ENCODE measurements around the gene DNMT3A. TPM values are rescaled to one million over a fixed set of nuclear protein-coding genes. Genes with fewer than 3 reads are reported as not detected.

The DNMT3A gene
- total RNA-seq, 1 donor from 2014 or later: 21.1 TPM

DNA sequence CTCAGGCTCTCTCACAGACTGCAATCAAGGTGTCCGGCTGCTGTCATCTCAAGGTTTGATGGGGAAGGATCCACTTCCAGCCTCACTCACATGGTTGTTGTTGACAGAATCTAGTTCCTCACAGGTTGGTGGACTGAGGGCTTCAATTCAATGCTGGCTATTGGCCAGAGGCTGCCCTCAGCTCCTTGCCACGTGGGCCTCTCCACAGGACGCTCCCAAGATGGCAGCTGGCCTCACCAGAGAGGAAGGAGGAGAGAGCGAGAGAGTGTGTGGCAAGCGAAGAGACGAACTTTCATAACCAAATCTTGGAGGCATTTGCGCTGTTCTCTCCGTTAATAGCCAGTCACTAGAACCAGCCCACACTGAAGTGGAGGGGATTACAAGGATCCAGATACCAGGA is 13.5 kb upstream of the DNMT3A start:
- intact Hi-C loops (cut with micrococcal nuclease): no loop called here
- ATAC-seq: no peak
- no peak for DNase-seq

DNA sequence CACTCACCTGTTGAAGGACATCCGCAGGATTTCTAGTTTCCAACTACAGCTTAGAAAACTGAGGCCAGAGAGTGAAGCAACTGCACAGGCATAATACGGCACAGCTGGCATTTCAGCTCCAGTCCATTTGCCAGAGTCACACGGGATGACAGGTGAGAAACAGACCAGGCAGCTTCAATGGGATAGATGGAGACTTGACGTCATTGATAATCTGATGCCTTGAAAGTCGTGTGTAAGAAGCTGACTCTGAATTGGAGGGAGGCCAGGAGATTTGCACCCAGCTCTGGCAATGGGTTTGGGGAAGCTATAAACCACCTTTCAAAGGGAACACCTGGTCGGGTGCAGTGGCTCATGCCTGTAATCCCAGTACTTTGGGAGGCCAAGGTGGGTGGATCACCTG is 12.4 kb upstream of the DNMT3A start:
- no peak for DNase-seq
- intact Hi-C loops (cut with micrococcal nuclease): no loop called here
- no peak for ATAC-seq

GRCh38 chr2:25349397-25349796 is 7.7 kb upstream of the DNMT3A start:
- intact Hi-C loops (cut with micrococcal nuclease): no loop called here
- DNase-seq (no peak), ATAC-seq (no peak)

DNA sequence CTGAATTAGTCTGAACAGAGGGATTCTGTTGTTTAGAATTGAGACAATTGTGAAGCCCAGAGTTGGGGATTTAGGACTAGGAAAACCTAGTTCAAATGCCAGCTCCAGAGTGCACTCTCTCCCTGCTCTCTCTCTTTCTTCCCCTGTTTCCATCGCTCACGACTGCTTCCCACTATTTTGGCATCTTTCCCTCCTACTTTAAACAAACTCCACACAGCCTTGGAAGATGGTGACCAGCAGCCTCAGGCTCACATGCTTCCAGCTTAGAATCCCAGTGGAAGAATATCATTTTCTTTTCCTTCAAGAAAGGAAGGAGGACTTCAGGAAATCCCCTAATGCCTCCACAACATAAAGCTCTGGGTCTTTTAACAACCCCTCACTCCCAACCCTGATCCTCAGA is 6.1 kb upstream of the DNMT3A start:
- ATAC-seq (no peak), DNase-seq (no peak)
- intact Hi-C loops (cut with micrococcal nuclease): no loop called here

- intact Hi-C loops (cut with micrococcal nuclease): no loop called here
- ATAC-seq (no peak), DNase-seq (no peak)
Measured at GRCh38 chr2:25347205-25347815, 5.6 kb upstream of the DNMT3A start.

DNA sequence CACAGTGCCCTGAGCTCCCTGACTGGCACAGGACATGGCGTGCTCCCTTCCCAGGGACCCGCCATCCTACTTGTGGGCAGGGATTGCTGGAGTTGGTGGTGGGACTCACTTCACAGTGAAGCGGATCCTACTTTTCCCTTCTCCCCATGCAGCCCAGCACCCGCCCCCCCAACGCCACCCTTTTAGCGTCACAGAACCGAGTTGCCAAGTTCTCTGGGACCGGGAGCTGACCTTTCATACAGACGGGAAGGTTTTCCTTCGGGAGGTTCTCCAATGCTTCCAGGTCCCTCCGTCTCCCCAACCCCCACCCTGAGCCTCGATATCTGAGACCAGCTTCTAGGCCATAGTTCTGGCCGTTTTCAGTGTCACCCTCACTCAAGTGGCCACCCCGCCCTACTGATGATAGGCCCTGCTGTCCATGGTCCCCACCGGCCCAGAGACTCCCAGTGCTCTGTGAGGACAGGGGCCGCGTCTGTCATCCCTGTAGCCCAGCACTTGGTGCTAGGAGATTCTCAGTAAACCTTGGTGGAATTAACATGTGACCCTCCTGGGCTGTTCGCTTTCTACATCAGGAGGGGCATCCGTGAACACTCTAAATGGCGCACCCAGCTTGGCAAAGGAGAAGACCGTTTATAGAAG is 1.6 kb upstream of the DNMT3A start:
- no peak for ATAC-seq
- intact Hi-C loops (cut with micrococcal nuclease): loop anchor here (5.0 kb wide), 1 partner anchor 34 kb away; no protein-coding TSS in a partner anchor
- DNase-seq: no peak

DNA sequence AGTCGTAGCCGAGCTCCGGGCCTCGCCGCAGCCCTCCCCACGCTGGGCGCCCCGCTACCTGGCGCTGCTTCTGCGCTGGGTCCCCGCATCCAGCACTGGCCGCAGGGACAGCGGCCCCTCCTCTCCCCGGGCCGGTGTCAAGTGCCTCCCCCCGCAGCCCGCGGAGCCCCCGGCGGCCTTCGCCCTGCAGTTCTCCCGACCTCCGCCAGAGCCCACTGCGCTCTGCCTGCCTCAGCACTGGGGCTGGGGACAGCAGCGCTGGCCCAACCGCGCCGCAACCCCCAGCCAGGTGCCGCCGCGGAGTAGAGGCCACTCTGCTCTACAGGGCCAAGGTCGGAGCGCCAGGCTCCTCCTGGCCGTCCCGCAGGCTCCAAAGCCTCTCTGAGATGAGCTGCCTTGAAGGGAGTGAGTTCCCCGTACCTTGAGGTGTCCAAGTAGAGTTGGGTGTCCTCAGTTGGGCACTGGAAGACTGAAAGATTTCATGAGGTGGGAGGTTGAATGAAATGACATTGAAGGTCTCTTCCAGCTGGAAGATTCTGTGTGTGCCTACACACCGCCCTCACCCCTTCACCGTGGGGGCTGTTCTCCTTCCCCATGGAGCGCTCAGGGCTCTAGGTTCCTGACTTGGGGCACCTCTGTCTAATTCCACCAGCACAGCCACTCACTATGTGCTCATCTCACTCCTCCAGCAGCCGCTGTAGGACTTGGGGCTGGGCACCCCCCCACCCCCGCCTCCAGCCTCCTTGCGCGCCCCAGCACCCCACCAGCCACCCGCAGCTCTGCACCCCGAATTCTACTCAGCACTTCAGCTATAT is 854 bp upstream of the DNMT3A start:
- ATAC-seq (peak; percentile 85), DNase-seq (peak; percentile 90)
- intact Hi-C loops (cut with micrococcal nuclease): loop anchor here (5.0 kb wide), 1 partner anchor 35 kb away; no protein-coding TSS in a partner anchor

DNA sequence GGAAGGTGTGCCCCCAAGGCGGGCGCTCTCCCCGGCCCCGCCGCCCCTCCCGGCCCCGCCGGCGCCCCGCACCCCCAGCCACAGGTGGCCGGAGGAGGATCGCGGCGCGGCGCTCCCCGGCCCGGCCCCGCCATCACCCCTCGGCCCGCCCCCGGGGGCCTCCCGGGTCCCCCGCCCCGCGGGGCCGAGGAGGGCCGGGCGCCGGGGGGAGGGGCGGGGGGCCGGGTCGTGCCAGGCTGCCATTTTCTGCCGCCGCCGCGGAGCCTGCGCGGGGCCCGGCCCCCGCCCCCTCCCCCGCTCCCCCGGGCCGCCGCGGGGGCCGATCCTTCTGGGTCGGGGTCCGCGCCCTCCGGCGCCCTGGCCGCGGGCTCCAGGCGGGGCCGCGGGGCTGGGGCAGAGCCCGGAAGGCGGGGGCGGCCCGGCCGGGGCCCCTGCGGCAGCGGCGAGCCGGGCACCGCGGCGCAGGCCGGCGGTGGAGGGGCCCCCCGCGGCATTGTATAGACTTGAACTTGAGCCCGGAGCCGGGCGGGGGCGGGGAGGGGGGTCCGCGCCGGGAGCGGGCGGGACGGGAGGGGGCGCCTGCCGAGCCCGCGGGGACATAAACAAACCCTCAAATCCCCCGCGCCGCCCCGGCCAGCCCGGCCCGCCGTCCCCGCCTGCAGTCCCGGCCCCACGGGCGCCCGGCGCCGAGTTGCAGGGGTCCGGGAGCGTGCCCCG is 556 bp downstream of the DNMT3A start:
- intact Hi-C loops (cut with micrococcal nuclease): loop anchor here (5.0 kb wide), 1 partner anchor 36 kb away; no protein-coding TSS in a partner anchor
- peak; percentile 67 for DNase-seq

GRCh38 chr2:25340181-25340921 is 1.4 kb downstream of the DNMT3A start:
- peak; percentile 15 for ATAC-seq
- peak; percentile 73 for DNase-seq
- intact Hi-C loops (cut with micrococcal nuclease): loop anchor here (5.0 kb wide), 1 partner anchor 37 kb away; no protein-coding TSS in a partner anchor

More for the DNA sequence above, 556 bp downstream of the DNMT3A start:
- ATAC-seq: no peak

DNA sequence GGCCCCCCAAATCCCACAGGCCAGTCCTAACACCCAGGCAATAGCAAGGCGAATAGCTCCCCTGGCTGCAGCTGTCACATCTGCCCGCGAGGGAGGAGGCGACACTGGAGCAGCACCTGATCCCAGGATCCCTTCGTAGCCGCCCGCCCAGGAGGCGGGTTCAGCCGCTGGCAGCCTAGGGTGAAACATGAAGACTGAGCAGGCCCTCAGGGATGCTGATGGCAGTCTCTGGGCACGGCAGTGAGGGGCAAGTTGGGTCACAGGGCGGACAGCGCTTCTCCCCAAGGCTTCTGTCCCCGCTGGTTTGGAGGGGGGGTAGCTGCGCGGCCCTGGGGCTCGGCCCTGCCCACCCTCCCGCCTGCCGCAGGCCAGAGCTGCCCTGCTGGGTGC is 1.9 kb downstream of the DNMT3A start:
- DNase-seq: peak; percentile 63
- peak; percentile 44 for ATAC-seq
- intact Hi-C loops (cut with micrococcal nuclease): loop anchor here (5.0 kb wide), 1 partner anchor 38 kb away; no protein-coding TSS in a partner anchor

DNA sequence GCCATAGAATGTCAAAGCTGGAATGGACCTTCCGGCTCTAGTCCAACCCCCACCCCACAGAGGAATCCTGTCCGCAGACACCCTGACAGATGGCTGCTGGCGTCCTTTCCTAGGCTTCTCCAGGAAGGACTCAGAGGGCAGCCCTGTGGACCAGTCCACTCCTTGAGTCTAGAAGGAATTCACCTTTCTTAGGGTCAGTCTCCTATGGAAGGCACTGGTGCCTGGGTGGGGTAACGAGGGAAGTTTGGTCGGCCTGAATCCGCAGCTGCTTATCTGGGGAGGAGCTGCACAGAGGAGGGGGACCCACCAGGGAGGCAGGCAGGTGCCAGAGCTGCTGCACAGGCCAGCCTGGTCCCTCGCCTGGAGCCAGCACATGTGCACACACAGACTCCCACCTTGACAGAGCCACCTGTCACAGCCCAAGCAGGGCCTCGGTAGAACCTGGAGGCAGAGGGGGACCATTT is 2.5 kb downstream of the DNMT3A start:
- ATAC-seq: peak; percentile 24
- peak; percentile 60 for DNase-seq
- intact Hi-C loops (cut with micrococcal nuclease): no loop called here

GRCh38 chr2:25338401-25338800 is 3.3 kb downstream of the DNMT3A start:
- intact Hi-C loops (cut with micrococcal nuclease): no loop called here
- DNase-seq: no peak

DNA sequence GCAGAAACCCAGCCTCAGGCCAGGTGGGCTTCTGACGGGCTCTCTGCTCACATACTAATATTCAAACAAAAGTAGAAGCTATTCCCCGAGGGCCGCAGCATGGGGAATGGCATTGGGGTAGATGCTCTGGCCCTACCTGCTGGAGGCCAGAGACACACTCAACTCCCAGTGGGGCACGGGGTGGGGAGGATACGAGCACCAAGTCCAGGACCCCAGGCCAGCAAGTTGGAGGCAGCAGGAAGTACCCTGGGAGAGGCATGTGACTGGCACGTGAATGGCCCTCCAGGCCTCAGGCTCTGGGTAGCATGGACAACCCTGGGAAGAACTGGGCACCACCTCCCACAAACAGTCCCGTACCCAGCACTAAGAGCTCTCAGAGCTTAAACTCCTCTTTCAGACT is 3.8 kb downstream of the DNMT3A start:
- intact Hi-C loops (cut with micrococcal nuclease): no loop called here
- no peak for ATAC-seq

More at GRCh38 chr2:25338401-25338800, 3.3 kb downstream of the DNMT3A start:
- ATAC-seq: no peak

GRCh38 chr2:25337276-25337675 is 4.4 kb downstream of the DNMT3A start:
- DNase-seq (no peak), ATAC-seq (no peak)
- intact Hi-C loops (cut with micrococcal nuclease): no loop called here

More for the DNA sequence above, 3.8 kb downstream of the DNMT3A start:
- DNase-seq: no peak

GRCh38 chr2:25336383-25336841 is 5.3 kb downstream of the DNMT3A start:
- no peak for DNase-seq
- ATAC-seq: no peak
- intact Hi-C loops (cut with micrococcal nuclease): no loop called here

DNA sequence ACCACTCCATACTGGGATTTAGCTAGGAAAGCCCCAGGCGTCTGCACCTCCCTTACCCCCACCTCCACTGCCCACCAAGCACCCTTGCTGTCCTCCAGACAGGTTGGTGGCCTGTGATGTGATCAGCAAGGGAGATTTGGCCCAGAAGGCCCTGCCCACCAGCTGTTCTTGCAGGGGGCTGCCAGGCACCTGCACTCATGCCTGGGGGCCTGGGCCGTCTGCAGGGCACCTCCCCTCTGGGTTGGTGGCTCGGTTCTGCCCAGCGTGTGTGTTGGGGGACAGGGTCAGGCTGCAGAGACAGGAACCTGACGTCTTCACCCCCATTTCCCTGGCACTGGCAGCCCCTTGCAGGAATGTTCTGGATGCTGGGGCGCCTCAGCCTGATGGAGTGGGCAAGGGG is 5.8 kb downstream of the DNMT3A start:
- intact Hi-C loops (cut with micrococcal nuclease): no loop called here

GRCh38 chr2:25335204-25335603 is 6.5 kb downstream of the DNMT3A start:
- intact Hi-C loops (cut with micrococcal nuclease): no loop called here
- DNase-seq (no peak), ATAC-seq (no peak)

More for the DNA sequence above, 5.8 kb downstream of the DNMT3A start:
- ATAC-seq: no peak
- DNase-seq: no peak

GRCh38 chr2:25334482-25334881 is 7.2 kb downstream of the DNMT3A start:
- no peak for DNase-seq
- no peak for ATAC-seq
- intact Hi-C loops (cut with micrococcal nuclease): no loop called here
